Endothelial cell of umbilical vein (primary cell): ENCODE measurements around the gene DNAJC16. TPM values are rescaled to one million over a fixed set of nuclear protein-coding genes. Genes with fewer than 3 reads are reported as not detected.
A peak's percentile ranks its signal among the peaks of the same experiment; 100 is the strongest.
"Not testable (repeated sequence)": the region's sequence is repeated elsewhere in the genome, so short reads cannot be mapped to it uniquely, and the experiment has no call there.

ENCODE experiments used
- BruUV-seq: library from RNA; stranded (reverse); fragments of 400-500 nt; replicated peaks from 2 replicates; lab custom pipeline; 2021; lab: Mats Ljungman, UMichigan
- CTCF ChIA-PET: fragments of 300-600, 350-600 bp; sonication (Branson Sonifier 250); formaldehyde crosslinking; loops from one replicate; lab custom pipeline; 2021; ENCODE audit warnings: antibody characterized with exemption, inconsistent platforms; lab: Charles Lee
- POLR2A ChIA-PET: fragments of 300-600, 350-600 bp; sonication (Branson Sonifier 250); formaldehyde crosslinking; loops from one replicate; lab custom pipeline; 2021; ENCODE audit warnings: antibody characterized with exemption, inconsistent platforms; lab: Charles Lee
- DNase-seq: peaks from one replicate; pipeline ENCODE4 v3.0.0-alpha.2; 2011; ENCODE audit warnings: low read depth, low spot score
- FAIRE-seq: peaks from 2 replicates; lab custom pipeline; 2011; peaks lifted over from hg19 to GRCh38; lab: Jason Lieb, UNC
- H2AFZ ChIP-seq: 2 replicates; pipeline ENCODE4 v1.6.0; 2012; ENCODE audit warnings: low read depth, low read length, control low read depth, inconsistent platforms
- H3K27ac ChIP-seq: 2 replicates; pipeline ENCODE4 v1.5.1; 2011; ENCODE audit warnings: low read depth, mild to moderate bottlenecking, control low read depth, low read length, moderate library complexity; ENCODE audit not compliant: insufficient read depth
- H3K27me3 ChIP-seq, 2 experiments: 2 replicates each; pipeline versions ENCODE4 v1.6.0 to v1.6.1; 2011; ENCODE audit warnings: low read length in 2 of 2, mixed read lengths in 1 of 2; ENCODE audit not compliant: control insufficient read depth in 2 of 2, insufficient read depth in 2 of 2
- H3K36me3 ChIP-seq, 2 experiments: 2 replicates in 1 of 2; 3 replicates in 1 of 2; pipeline ENCODE4 v1.5.1; 2011; ENCODE audit warnings: low read length in 2 of 2, mild to moderate bottlenecking in 1 of 2, moderate library complexity in 1 of 2; ENCODE audit not compliant: control insufficient read depth in 2 of 2, insufficient read depth in 2 of 2; ENCODE audit errors: extremely low read depth in 1 of 2
- H3K4me1 ChIP-seq: 3 replicates; pipeline ENCODE4 v1.5.1; 2011; ENCODE audit warnings: mild to moderate bottlenecking, low read length; ENCODE audit not compliant: control insufficient read depth, insufficient read depth; ENCODE audit errors: extremely low read depth
- H3K4me2 ChIP-seq: 2 replicates; pipeline ENCODE4 v1.6.1; 2011; ENCODE audit warnings: low read length, control low read depth, mixed read lengths; ENCODE audit not compliant: insufficient read depth
- H3K4me3 ChIP-seq, 3 experiments: fragments of 200-600 bp in 1 of 3; sonication (generic), shearing (Covaris generic) in 1 of 3; replicated peaks in 1 of 3; 2 replicates each; pipeline ENCODE4 v1.5.1; 2011 to 2016; ENCODE audit warnings: control low read depth in 3 of 3, low read length in 3 of 3, mild to moderate bottlenecking in 2 of 3, inconsistent platforms in 1 of 3, low read depth in 1 of 3, moderate library complexity in 1 of 3; ENCODE audit not compliant: insufficient read depth in 1 of 3
- H3K79me2 ChIP-seq: 2 replicates; pipeline ENCODE4 v1.6.0; 2012; ENCODE audit warnings: low read length, inconsistent platforms; ENCODE audit not compliant: control insufficient read depth, insufficient read depth
- H3K9ac ChIP-seq: replicated peaks from 2 replicates; pipeline ENCODE3; 2011; ENCODE audit warnings: low read length, control low read depth; ENCODE audit not compliant: insufficient read depth; ENCODE audit errors: extremely low read depth
- H3K9me1 ChIP-seq: replicated peaks from 3 replicates; pipeline ENCODE4 v1.6.0; 2011; ENCODE audit warnings: mild to moderate bottlenecking, low read length; ENCODE audit not compliant: control insufficient read depth, insufficient read depth; ENCODE audit errors: extremely low read depth
- H3K9me3 ChIP-seq: replicated peaks from 2 replicates; pipeline ENCODE4 v1.5.1; 2012; ENCODE audit warnings: low read length, inconsistent platforms; ENCODE audit not compliant: control insufficient read depth, insufficient read depth
- H4K20me1 ChIP-seq: replicated peaks from 2 replicates; pipeline ENCODE3; 2011; ENCODE audit warnings: mild to moderate bottlenecking, low read length; ENCODE audit not compliant: control insufficient read depth, insufficient read depth; ENCODE audit errors: extremely low read depth
- EZH2 ChIP-seq: IDR thresholded peaks from 2 replicates; pipeline ENCODE4 v1.6.1; 2012; ENCODE audit warnings: borderline replicate concordance, low read depth, mild to moderate bottlenecking, moderate library complexity, low read length, inconsistent platforms; ENCODE audit not compliant: severe bottlenecking
- FOS ChIP-seq: IDR thresholded peaks from 2 replicates; pipeline ENCODE4 v1.6.1; 2011; ENCODE audit warnings: mild to moderate bottlenecking, low read length, moderate library complexity, borderline replicate concordance; ENCODE audit not compliant: insufficient read depth
- JUN ChIP-seq: IDR thresholded peaks from 2 replicates; pipeline ENCODE4 v1.6.1; 2011; ENCODE audit warnings: borderline replicate concordance, low read depth; ENCODE audit not compliant: insufficient read length, insufficient read depth
- MYC ChIP-seq: IDR thresholded peaks from one replicate; pipeline ENCODE4 v1.6.1; 2011; ENCODE audit warnings: mild to moderate bottlenecking, low read depth, low read length
- POLR2A ChIP-seq: IDR thresholded peaks from 2 replicates; pipeline ENCODE4 v1.6.1; 2012; ENCODE audit warnings: low read depth, mild to moderate bottlenecking, control low read depth, low read length
- POLR2AphosphoS5 ChIP-seq: IDR thresholded peaks from 2 replicates; pipeline ENCODE4 v1.6.1; 2012; ENCODE audit warnings: low read depth, mild to moderate bottlenecking, control low read depth, low read length, moderate library complexity; ENCODE audit not compliant: insufficient read depth
- dilution Hi-C: fragments of 300-500 bp; cut with MboI; formaldehyde crosslinking; loops from one replicate; pipeline ENCODE4 v1.15.0; 2019; ENCODE audit warnings: low sequenced_read_pairs; ENCODE audit not compliant: extremely low pct_ligation_motif_present
- intact Hi-C: fragments of 100-400 bp; cut with micrococcal nuclease; formaldehyde crosslinking; loops from one replicate; pipeline ENCODE4 v1.10.0; 2022
- polyA plus RNA-seq, 4 experiments: library from polyadenylated mRNA; depleted of rRNA in 3 of 4; stranded (reverse) in 3 of 4; unstranded in 1 of 4; fragments of >200 nt; gene quantifications; 2 replicates each; pipeline versions ENCODE4 v1.2.1 to v1.2.3, GENCODE V29; 2011 to 2012; ENCODE audit warnings: missing spikeins in 1 of 4
- total RNA-seq: library from RNA; stranded (reverse); gene quantifications from 2 replicates; pipeline ENCODE4 v1.2.3, GENCODE V29; 2021
- TF ChIP-seq, protein P1 (sequence below), 2 donors: IDR thresholded peaks; 1 replicate in 1 of 2; 2 replicates in 1 of 2; pipeline ENCODE4 v1.5.1; 2011; ENCODE audit warnings: low read length in 2 of 2, mild to moderate bottlenecking in 2 of 2, moderate library complexity in 2 of 2, control low read depth in 1 of 2, inconsistent platforms in 1 of 2, low read depth in 1 of 2; ENCODE audit not compliant: insufficient read depth in 1 of 2; ENCODE audit errors: extremely low read depth in 1 of 2
- TF ChIP-seq, protein P2 (sequence below): IDR thresholded peaks from 2 replicates; pipeline ENCODE4 v1.6.1; 2011; ENCODE audit not compliant: insufficient read depth, insufficient read length

The DNAJC16 gene
- total and polyA plus RNA-seq, 2 donors (not counting 3 experiments of a cell fraction or from before 2014, with no cell fraction given) = 8.0 to 21.4 TPM

DNA sequence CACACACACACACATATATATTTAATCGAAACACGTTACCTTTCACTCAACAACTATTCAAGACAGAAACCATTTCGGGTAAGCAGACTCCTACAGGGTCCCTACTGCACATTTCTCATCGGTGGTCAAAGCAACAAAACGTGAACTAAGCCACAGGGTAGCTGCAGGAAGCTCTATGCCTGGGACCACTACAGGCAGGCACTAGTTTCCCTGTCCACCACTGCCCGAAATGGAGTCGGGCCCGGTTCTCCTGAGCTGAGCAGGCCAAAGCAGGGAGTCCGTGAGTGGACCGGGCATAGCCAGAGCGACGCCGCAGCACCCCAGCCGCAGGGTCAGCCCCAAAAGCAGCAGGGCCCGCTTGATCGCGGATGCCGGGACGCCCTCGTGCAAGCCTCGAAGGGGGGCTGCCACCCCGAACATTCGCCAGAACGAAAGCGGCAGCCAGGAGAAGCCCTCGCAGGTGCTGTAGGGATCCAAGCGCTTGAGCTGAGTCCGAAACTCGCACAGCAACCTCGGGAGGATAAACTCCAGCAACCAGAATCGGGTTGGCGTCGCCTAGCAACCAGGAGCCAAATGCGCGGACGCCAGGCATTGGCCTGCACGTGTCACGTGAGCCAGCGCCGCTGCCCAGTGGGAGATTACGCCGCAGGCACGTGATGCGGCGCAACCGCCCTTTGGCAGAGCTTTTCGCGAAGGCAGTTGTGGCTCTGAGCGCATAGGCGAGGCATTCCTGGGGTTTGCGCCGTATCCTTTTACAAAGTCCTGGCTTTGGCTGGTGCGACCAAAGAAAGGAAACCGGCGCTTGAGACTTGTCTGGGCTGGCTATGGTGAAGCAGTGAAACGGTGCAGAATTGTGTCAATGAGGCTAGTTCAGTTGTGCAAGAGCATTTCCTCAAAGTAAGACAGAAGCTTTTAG is 76.7 kb downstream of the DNAJC16 start:
- Histone ChIP-seq H3K9me3 (no peaks in the 10 kb centered on the region), H3K9me1 (no peaks in the 10 kb centered on the region), H3K27ac (no peak overlapping the region), H2AFZ (peak overlapping the region; percentile 90), H3K79me2 (no peaks in the 10 kb centered on the region), H3K4me2 (peak overlapping the region; percentile 64), H4K20me1 (no peaks in the 10 kb centered on the region), H3K4me1 (peaks cover 8% of the 10 kb centered on the region), H3K36me3 (no peaks in the 10 kb centered on the region), H3K27me3 (peaks cover 2% of the 10 kb centered on the region in 2 experiments), H3K9ac (peak overlapping the region; percentile 2), H3K4me3 (peak overlapping the region; percentile 34 to 54 (median 54))
- dilution Hi-C loops (no loop called here), intact Hi-C loops (loop anchor here (1.0 kb wide), 2 partner anchors 14 to 77 kb away; partner anchors contain the start of genes DDI2 and DNAJC16)
- TF ChIP-seq JUN (no peak), FOS (no peak), POLR2A (peak; percentile 83), POLR2AphosphoS5 (peak; percentile 73), EZH2 (no peak), MYC (no peak)
- TF ChIP-seq, protein P1, sequence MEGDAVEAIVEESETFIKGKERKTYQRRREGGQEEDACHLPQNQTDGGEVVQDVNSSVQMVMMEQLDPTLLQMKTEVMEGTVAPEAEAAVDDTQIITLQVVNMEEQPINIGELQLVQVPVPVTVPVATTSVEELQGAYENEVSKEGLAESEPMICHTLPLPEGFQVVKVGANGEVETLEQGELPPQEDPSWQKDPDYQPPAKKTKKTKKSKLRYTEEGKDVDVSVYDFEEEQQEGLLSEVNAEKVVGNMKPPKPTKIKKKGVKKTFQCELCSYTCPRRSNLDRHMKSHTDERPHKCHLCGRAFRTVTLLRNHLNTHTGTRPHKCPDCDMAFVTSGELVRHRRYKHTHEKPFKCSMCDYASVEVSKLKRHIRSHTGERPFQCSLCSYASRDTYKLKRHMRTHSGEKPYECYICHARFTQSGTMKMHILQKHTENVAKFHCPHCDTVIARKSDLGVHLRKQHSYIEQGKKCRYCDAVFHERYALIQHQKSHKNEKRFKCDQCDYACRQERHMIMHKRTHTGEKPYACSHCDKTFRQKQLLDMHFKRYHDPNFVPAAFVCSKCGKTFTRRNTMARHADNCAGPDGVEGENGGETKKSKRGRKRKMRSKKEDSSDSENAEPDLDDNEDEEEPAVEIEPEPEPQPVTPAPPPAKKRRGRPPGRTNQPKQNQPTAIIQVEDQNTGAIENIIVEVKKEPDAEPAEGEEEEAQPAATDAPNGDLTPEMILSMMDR (IDR thresholded peaks at IDR 0.05; ENCODE audit: extremely low read depth in 1 of 2, insufficient read depth in 1 of 2, low read depth in 1 of 2, low read length in 2 of 2) = no peak
- TF ChIP-seq, protein P2, sequence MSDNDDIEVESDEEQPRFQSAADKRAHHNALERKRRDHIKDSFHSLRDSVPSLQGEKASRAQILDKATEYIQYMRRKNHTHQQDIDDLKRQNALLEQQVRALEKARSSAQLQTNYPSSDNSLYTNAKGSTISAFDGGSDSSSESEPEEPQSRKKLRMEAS = peak; percentile 100
- peak; percentile 95 for DNase-seq
- ChIA-PET POLR2A (no interaction called here), CTCF (interaction anchor here (0.7 to 1.5 kb wide), 7 partner anchors 9 to 19 kb away, joined by 3 to 7 read pairs (median 4); no protein-coding TSS in a partner anchor)
- no TSS peak for BruUV-seq
- FAIRE-seq = peak; percentile 98

GRCh38 chr1:15603966-15604282 is 77.3 kb downstream of the DNAJC16 start:
- peak overlapping the region; percentile 90 for H2AFZ ChIP-seq
- H3K27ac ChIP-seq, H3K79me2 ChIP-seq, H3K36me3 ChIP-seq, H3K9me3 ChIP-seq, BruUV-seq, H3K9ac ChIP-seq, H3K4me3 ChIP-seq, H3K9me1 ChIP-seq, H4K20me1 ChIP-seq, H3K4me1 ChIP-seq, POLR2A ChIA-PET, FAIRE-seq, dilution Hi-C loops, H3K27me3 ChIP-seq, DNase-seq: not testable (repeated sequence)
- intact Hi-C loops = loop anchor here (1.0 kb wide), 2 partner anchors 13 to 78 kb away; partner anchors contain the start of genes DDI2 and DNAJC16
- CTCF ChIA-PET = interaction anchor here (1.0 to 1.5 kb wide), 5 partner anchors 8 to 20 kb away, joined by 3 to 7 read pairs (median 4); no protein-coding TSS in a partner anchor
- peak overlapping the region; percentile 16 for H3K4me2 ChIP-seq
